HG02981 (cell line): Measurements from ENCODE around the gene SYNDIG1.

Experiments used
- ATAC-seq: cut with Tn5 transposase; IDR thresholded peaks from one replicate; pipeline ENCODE4 v1.9.1; 2021; ENCODE audit warnings: mild to moderate bottlenecking, moderate library complexity; ENCODE audit not compliant: unreplicated experiment

SYNDIG1 gene

DNA sequence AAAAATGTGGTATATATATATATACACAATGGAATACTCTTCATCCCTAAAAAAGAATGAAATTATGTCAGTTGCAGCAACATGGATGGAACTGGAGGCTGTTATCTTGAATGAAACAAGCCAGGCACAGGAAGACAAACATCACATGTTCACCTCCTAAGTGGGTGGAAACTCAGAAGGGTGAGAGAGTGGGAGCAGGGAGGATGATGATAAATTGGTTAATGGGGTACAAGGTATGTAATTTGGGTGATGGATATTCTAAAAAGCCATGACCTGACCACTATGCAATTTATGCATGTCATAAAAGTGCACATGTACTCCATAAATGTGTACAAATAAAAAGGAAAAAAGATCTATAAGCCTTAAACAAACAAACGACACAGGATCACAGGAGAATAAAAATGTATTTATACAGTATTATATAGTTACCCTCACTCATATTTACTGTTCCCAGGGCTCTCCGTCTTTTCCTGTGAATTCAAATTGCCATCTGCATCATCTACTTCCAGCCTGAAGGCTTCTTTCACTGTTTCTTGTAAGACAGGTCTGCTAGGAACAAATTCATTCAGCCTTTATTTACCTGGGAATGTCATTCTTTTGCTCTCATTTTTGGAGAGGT, 89.8 kb downstream of the SYNDIG1 start:
- no peak for ATAC-seq

DNA sequence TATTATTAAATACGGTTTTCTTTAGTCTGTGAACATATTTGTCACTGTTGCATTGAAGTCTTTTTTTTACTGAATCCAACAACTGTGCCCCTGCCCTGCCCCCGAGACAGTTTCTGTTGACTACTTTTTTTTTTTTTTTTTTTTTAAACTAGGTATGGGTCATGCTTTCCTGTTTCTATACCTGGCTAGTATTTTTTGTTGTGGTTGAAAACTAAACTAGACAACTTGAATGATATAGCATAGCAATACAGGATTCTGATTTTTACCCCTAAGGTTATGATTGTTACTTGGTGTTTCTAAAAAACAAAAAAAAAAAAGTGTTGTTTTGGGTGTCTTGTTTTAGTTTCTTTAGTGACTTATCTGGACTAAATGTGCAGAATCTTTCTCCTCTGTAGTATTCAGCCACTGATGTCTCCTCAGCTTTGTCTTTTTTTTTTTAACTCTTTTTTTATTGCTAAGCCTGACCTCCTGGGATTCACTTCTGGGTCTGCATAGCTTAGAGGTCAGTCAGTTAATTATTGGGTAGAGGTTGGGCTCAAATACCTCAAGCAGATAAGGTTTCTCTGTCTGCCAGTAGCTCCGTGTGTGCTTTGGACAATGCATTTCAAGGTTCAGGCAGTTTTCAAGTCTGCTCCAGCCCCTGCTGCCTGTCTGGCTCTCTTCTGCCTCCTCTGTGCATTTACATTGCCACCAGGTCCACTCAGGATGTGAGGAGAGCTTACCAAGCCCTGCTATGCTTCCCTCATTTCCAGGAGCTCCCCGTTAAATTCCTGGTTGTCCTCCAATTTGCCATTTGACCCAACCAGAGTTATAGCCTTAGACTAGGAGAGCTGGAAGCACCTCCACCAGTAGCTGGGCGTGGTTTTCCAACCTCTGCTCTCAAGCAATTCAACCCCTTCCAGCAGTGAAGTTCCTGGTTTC, 91.4 kb downstream of the SYNDIG1 start:
- no peak for ATAC-seq

DNA sequence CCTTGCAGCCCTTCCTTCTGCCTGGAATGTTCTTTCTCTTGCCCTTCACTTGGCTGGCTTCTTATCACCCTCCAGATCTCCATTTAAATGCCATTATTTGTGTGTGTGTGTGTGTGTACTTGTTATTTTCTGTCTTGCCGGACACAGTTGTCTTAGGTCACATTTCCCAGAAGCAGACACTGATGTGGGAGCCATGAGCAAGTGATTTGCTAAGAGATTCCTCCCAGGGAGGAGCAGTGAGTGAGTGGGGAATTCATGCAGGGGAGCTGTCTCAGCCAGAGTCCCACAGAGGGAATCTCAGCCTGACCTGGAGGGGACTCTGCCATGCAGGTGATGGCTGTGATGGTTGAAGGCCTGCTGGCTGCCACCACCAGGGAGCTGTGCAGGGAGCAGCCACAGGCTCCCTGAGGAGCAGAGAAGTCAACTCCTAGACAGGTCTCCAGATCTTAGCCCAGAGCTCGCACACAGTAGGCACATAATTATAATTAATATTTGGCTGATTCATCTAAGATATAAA, 96.5 kb downstream of the SYNDIG1 start:
- ATAC-seq, result no peak

DNA sequence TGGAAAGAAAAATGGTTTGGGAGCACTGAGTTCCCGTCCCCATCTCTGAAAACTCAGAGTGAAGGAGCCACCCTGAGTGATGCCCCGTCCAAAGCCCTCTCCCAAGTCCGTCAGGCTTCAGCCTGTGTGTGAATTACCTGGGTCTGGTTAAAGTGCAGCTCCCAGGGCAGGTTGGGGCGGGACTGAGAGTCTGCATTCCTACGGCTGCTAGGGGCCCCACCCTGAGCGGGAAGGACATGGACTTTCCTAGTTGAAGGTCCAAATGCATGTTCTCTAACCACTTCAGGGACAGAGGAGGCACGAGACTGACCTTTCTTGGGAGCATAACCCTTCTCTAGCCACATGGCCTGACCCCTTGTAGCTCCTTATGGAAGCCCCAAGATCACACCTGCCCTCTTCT, 97.2 kb downstream of the SYNDIG1 start:
- no peak for ATAC-seq

DNA sequence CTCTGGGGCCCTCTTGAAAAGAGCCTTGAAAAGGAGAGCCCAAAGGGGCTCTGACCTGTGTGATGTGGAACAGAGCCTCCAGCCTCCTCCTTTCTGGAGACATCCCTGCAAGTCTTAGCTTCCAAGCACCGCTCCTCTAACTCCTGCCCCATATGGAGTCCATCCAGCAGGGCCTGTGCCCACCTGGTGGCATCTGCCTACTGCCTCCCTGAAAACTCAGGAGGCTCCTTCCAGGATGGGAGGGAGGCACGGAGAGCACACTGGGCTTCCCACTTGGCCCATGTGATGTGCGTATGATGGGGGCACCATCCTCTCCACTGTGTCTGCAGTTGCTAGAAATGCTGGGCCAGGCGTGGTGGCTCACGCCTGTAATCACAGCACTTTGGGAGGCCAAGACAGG, 98.1 kb downstream of the SYNDIG1 start:
- no peak for ATAC-seq

DNA sequence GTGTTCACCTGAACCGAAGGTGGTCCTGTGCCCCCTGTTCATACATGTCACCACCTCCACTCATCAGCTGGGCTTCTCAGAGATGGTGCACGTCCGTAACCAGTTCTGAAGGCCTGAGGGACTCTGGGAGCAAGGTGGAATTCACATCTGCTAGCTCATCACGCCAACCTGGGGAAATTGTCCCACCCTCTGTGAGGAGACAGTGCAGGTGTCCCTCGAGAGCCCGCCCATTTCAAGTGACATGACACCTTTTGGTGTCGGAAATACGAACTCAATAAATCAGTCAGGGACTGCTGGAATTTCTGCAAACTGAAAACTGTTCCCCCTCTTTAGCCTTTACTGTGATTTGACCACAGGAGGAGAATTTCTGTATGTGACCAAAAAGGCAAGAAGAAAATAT, 99.4 kb downstream of the SYNDIG1 start:
- ATAC-seq, result no peak

DNA sequence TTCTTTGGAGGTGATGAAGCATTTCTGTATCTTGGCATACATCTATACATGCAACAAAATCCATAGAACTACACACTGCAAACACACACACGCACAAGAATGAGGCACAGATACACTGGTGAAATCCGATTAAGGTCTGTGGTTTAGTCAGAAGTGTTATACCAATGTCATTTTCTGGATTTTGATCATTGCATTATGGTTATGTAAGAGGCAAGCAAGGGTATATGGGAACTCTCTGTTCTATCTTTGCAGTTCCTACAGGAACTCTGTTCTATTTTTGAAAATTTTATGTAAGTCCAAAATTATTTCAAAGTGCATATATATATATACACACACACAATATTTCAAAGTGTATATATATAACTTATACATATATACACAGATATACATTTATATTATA, 101.7 kb downstream of the SYNDIG1 start:
- no peak for ATAC-seq

DNA sequence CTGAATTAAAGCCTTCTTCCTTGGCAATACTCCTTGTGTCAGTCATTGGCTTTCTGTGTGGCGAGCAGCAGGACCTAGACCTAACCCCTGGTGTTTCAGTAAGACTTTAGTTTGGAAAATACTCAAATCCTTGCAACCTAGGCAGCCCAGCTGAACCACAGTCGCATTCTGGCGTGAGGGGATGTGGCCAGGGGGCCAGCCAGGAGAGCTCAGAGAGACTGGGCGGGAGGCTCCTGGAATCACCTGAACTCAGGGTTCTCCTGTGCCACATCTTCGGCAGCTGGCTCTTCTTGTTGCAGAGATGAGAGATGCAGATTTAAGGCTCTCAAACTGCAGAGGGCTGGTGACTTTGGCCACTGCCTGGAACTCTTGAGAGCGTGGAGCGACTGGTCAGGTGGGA, 102.7 kb downstream of the SYNDIG1 start:
- ATAC-seq, result no peak

DNA sequence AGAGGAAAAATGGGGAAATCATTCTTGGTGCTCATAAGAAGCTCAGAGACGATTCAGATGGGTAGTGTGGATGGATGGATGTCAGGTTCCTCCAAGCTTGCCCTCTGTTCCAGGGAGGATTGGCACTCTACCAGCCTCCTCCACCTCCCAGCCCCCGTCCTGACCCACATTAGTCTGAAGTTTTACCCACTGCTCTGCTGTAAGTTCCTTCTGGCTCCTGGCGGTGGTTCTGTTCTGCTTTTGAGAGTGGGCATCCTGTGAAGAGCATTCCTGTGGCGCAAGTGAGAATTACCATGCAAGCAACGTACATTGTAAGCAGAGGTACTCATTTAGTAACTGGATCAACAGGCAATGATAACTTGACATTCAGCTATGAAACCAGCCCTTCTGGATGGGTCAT, 103.4 kb downstream of the SYNDIG1 start:
- ATAC-seq, result no peak

DNA sequence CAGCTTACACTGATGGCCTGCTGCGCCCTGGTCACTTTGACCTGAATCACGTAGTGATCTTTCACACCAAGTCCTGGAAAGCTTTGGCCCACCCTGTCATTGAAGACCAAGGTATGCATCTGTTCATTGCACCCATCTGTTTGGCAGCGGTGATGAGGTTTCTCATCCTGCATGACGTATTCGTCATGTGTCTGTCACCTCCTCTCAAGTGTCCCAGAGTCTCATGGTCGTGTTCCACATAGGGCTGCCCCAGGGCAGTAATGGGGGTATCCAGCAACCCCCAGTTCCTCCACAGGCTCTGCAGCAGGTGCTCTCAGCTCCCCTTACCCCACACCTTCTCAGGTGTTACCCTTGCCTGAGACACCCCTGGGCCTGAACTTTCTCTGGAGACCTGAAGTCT, 104.1 kb downstream of the SYNDIG1 start:
- ATAC-seq, result no peak

DNA sequence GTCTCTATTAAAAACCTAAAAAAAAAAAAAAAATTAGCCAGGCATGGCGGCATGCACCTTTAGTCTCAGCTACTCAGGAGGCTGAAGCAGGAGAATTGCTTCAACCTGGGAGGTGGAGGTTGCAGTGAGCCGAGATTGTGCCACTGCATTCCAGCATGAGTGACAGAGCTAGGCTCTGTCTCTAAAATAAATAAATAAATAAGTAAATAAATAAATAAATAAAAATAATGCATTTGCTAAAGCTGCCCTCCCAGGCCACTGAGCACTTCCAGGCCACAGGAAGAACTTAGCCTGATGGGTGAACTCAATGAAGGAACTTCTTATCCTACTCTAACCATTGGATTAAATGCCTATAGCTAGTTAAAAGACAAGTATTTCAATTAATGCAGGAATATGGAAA, 104.9 kb downstream of the SYNDIG1 start:
- ATAC-seq, result no peak

DNA sequence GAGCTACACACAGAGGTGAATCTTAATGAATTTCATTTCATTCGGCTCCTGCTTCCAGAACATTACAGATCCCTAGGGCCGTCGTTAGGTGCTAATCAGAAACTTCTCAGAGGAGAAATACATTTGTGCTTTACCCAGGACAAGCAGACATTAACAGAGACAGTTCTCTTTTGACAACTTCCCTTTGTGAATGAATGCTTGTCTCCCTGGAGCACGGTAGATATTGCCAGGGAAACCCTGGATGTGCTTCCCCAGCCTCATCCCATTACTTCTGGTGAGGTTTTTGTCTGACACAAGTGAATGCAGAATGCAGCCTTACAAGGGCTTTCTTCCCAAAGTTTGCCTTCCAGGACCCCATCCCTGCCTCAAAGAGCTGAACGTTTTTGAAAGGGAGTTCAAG, 105.4 kb downstream of the SYNDIG1 start:
- ATAC-seq, result no peak

DNA sequence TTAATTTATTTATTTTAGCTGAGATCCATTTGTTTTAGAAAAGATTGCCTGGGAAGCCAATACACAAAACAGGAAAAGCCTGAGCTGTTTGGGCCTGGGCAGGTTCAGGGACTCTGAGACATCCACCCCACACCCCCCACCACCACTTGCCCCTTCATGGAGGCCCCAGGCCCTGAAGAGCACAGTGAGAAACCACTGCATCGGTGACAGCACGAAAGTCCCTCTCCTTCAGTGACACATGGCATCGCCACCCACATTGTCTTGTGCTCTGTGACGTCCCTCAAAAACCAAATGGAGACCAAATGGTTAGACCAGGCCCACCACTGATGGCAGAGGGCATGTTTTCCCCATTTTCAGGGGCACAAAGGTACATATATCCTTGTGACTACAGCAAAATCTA, 106.4 kb downstream of the SYNDIG1 start:
- ATAC-seq, result no peak

DNA sequence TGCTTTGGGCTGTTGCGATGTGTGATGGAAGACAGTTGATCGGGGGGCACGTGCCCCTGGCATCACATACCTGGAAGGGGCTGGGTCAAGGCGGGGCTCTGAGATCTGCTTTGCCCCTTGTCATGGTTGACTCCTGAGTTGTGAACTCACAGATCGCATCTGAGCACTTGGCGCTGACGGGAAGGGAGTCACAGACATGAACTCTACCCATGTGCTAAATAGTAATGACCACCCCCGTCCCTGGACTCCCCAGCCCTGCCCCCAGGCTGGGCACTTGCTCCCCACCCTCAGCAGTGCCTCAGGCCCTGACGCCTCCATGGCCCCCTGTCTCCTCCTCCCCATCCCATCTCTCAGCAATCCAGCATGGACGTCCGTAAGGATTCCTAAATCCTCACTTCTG, 107.0 kb downstream of the SYNDIG1 start:
- ATAC-seq, result no peak

DNA sequence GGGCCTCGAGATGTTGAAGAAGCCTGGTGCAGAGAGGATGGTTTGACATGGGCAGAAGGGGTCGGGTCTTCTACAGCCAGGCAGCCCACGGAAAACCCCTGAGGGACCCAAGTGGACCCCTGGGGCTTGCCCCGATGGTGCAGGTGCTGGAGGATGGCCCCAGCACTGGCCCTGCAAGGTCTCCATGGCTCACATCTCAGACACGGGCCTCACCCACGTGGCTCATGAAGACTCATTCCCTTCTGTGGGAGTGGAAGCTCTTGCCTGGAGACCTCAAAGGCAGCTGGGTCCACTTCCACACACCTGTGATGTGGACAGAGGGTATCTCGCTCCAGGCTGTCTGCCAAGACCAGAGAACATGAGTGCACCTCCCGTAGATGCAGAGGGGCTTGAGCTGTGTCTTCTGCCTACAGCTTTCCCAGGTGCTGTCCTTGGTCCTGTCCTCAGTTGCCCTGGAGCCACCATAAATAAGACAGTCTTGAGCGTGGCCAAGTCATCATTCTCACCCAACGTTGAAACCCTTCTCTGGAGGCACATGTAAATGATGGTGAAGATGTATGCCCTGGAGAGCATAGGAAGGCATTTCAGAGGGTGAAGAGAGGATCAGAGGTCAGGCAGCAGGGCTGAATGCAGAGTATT, 108.0 kb downstream of the SYNDIG1 start:
- ATAC-seq, result no peak

DNA sequence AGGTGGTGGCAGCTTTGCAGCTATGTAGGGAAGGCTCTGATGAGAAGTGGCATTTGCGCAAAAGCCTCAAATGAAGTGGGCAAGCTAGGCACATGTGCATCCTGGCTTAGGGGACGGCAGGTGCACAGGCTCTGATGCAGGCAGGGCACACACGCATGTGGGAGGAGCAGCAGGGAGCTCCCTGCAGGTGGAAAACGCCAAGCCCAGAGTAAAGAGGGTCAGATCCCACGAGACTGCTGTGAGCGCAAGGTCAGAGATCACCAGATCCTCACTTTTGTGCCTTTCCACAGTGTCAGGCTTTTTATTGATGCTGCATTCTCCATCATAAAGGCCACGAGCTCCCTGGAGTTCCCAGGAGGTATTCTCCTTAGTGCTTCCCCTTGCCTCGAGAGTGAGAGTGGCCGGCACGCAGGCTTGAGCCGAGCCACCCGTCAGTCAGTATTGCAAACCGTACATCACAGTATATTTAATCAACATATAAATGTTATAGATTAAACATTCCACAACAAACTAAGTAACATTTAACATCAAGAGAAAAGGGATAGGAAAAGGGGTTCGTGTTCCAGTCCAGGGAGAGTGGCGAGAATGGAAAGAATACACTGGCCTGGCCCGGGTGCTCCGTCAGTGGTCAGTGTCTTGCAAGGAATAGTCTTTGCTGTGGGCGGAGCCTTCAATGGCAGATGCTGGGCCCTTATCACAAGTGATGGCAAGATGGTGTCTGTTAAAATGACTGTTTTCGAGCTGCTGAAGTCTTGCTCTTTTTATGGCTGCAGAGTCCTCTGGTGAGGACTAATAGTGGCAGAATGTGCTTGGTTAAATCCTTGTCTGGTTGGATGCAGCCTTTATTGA, 109.4 kb downstream of the SYNDIG1 start:
- no peak for ATAC-seq

DNA sequence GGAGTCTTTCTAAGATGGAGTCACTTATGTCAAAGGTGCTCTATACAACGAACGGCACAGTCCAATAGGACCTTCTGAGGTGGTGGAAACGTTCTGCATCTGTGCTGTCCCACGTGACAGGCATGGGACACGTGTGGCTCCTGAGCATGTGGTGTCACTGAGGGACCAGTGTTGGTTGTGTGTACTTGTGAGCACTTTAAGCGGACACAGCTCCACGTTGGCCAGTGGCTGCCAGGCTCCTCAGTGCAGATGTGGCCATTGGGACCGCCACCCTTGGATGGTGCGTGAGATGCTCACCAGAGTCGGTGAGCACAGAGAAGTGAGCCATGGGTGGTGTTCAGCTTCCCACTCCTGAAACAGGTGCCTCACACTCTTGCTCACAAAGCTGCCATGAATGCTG, 110.0 kb downstream of the SYNDIG1 start:
- ATAC-seq, result no peak

DNA sequence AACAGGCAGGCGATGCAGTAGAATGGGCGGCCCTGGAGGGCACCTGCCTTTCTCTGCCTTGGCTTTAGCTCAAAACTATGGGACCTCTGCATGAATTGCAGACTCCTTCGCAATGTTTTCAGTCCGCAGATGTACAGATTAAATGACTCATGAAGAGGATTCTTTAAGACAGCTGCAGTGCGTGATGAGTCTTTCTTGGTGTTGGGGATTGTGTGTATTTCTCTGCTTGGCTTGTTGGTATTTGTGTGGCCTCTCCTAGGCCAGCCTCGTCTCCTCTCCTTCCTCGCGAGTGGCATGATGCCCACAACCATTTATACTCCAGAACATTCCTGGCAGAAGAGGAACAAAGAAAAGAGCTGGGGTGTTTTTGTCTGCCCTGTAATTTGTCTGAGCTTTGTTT, 110.6 kb downstream of the SYNDIG1 start:
- no peak for ATAC-seq

DNA sequence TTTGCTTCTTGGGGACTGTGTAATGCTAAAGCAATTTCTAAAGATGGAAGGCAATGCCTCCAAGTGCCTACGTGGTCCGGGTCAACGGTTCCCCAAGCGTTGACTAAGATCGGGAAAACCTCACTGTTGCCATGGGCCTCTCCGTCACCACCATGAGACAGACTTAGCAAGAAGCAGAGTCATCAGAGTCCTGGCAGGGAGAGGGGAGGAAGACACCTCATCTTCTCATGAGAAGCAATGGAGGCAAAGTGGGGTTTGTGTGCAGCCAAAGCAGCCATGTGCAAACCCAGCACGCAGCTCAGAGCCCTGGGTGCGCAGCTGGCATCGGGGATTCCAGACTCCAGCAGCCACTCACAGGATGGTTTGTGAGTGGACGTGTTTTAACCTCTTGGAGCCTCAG, 111.4 kb downstream of the SYNDIG1 start:
- ATAC-seq, result no peak

DNA sequence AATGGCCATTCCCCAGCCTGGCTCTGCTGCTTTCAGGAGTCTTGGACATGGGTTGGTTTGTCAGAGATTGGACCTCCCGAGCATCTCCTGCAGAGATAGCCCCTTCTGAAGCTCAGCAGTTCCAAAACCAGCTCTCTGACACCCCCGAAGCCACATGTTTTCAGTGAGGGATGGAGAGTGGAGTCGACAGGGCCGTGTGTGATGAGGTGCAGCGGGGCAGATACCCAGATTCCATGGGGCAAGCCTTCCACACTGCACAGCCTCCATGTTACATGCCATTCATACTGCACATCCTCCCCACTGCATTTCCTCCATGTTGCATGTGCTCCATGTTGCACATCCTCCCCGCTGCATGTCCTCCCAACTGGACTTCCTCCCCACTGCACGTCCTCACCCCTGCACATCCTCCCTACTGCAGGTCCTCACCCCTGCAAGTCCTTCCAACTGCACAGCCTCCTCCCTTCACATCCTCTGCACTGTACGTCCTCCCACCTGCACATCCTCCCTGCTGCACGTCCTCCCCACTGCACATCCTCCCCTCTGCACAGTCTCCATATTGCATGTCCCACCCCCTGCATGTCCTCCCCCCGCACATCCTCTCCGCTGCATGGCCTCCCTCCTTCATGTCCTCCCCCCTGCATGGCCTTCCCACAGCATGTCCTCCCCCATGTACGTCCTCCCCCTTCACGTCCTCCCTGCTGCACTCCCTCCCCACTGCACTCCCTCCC, 112.2 kb downstream of the SYNDIG1 start:
- no peak for ATAC-seq
